Fibroblast of pulmonary artery (primary cell): Measurements from ENCODE around the gene CHST13.

Experiments used
- DNase-seq: peaks from one replicate; pipeline ENCODE4 v3.0.0-alpha.2; 2010; ENCODE audit warnings: low read depth
- H3K4me3 ChIP-seq: replicated peaks from 2 replicates; pipeline ENCODE4 v1.5.1; 2011; ENCODE audit warnings: low read depth, mild to moderate bottlenecking, control low read depth, low read length, moderate library complexity
- TF ChIP-seq, protein P1 (sequence below): IDR thresholded peaks from 2 replicates; pipeline ENCODE4 v1.5.1; 2011; ENCODE audit warnings: mild to moderate bottlenecking, control low read depth, low read length, inconsistent platforms; ENCODE audit errors: missing control alignments

Gene CHST13

DNA sequence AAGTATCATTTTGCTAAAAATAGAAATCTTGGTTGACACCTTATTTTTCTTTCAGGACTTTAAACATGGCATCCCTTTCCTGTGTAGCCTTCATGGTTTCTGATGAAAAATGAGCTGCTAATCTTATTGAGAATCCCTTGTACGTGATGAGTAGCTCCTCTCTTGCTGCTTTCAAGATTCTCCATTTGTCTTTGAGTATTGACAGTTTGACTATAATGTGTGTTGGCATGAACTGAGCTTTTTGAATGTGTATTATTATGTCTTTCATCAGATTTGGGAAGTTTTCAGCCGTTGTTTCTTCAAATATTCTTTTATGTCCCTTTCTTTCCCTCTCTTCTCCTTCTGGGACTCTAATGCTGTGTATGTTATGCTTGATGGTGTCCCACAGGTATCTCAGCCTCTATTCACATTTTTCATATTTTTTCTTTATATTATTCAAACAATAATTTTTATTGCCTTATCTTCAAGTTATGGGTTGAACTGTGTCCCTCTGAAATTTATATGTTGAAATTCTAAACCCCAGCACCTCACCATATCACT lies 38.9 kb downstream of the CHST13 start:
- DNase-seq: no peak
- TF ChIP-seq, protein P1, sequence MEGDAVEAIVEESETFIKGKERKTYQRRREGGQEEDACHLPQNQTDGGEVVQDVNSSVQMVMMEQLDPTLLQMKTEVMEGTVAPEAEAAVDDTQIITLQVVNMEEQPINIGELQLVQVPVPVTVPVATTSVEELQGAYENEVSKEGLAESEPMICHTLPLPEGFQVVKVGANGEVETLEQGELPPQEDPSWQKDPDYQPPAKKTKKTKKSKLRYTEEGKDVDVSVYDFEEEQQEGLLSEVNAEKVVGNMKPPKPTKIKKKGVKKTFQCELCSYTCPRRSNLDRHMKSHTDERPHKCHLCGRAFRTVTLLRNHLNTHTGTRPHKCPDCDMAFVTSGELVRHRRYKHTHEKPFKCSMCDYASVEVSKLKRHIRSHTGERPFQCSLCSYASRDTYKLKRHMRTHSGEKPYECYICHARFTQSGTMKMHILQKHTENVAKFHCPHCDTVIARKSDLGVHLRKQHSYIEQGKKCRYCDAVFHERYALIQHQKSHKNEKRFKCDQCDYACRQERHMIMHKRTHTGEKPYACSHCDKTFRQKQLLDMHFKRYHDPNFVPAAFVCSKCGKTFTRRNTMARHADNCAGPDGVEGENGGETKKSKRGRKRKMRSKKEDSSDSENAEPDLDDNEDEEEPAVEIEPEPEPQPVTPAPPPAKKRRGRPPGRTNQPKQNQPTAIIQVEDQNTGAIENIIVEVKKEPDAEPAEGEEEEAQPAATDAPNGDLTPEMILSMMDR: no peak
- no peak overlapping the region for H3K4me3 ChIP-seq

DNA sequence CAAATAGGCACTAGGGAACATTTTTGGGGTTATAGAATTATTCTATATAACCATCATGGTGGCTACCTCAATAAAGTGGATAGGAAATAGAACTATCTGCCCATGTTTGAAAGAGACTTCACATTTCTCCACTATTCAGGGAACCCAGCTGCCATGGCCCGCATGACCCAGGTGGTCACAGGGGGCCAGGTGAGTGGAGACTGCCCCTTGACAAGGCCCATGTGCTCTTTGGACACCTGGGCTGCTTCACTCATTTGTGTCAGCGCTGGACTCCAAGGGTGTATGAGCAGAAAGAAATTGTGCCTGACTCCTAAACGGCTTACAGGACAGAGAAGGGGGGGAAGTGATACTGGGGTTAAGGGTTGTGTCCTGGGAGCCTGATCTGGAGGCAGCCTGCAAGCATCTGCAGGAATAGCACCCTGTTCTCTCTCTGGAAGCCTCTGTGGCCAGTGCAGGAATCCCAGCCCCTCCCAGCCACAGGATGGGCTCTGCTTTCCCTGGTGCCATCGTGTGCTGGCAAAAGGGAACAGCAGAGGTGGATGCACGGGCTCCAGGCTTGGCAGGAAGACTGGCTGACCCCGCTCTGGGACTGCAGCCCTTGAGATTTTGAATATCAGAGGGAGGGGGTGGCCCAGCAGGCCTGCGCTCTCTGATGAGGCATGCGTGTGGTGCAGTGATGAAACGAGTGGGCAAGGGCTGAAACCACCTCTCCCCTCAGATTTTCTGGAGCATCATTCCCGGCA lies 43.9 kb downstream of the CHST13 start:
- no peak for DNase-seq
- H3K4me3 ChIP-seq: no peak overlapping the region
- TF ChIP-seq, protein P1: no peak

DNA sequence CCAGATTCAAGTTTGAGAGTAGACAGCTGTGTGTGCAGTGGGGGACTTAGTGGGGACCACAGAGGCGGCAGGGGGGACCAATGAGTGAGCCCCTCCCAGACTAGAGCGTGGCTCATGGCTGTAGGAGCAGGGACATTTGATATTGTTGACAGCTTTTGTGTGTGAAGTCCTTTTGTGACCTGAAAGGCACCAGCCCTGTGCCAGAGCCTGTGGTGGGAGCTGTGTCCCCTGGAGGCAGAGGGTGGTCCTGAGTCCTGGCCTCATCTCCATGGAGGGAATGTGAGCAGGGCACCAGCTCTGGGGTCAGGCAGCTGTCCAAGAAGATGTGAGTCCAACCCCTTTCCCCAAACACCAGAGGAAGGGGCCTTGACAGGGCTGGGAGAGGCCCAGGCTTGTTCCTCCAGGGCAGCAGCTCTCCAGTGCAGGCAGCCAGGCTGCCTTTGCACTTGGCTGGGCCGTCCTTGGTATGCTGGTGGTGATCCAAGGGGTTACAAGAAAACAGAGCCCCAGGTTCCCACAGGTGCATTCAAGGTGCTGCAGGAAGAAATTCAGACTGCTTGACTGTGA lies 44.9 kb downstream of the CHST13 start:
- TF ChIP-seq, protein P1: no peak
- DNase-seq: no peak
- H3K4me3 ChIP-seq: no peak overlapping the region

DNA sequence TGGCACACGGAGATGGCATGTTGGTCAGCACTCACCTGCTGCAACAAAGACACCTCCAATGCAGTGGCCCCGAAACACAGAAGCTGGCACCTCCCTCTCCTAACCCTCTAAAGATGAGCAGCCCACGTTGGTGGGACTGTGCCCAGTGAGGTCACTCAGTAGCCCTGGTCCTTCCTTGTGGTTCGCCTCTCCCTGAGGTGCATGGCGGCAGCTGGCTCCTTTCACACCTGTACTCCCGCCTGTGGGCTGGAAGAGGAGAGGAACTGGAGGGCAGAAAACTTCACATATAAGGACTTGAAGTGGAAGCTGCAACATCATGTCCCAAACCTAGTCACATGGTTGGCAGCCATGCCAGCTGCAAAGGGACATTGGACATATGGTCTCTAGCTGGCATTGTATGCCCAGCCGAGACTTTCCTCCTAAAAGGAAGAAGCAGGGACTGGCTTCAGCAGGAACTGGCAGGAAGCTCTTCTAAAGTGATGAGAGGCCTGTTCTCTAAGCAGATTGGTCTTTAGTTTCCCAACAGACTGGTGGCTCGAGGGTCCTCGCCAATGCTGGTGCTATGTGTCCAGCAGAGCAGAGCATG lies 45.5 kb downstream of the CHST13 start:
- H3K4me3 ChIP-seq: no peak overlapping the region
- TF ChIP-seq, protein P1: no peak
- no peak for DNase-seq

DNA sequence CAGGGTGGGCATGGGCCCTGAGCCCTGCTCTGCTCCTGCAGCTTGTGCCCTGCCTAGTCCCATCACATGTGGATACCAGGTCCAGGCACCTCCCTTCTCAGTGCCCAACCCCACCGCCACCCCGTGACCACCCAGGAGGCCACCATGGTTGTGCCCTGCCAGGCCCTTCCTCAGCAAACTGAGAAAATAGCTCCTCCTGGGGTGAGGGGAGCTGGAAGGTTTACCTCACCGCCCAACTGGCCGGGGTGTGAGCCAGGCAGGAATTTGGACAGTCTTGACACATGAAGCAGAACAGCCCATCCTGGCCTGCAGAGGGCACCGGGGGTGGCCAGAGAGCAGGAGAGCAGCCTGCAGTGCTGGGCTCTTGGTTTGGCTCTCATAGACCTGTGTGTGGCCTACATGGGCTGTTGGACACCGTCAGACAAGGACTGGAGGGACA lies 46.2 kb downstream of the CHST13 start:
- H3K4me3 ChIP-seq: no peak overlapping the region
- no peak for DNase-seq
- TF ChIP-seq, protein P1: no peak

DNA sequence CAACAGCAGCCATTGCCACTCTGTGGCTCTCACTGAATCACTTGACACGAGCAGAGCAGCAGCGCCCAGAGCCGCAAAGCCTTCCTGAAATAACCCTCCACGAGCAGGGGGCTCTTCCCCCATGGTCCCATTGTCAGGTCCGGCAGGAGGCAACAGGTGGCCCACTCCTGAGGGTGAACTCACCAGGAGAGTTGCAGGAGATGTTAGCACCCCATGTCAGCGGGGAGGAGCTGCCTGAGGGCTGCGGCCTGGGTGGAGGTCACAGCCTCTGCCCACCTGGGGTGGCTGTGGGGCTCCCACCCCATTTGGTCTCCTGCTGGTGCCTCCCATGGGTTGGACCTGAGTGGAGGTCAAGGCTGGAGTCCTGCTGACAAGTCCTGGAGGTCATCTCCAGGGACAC lies 47.1 kb downstream of the CHST13 start:
- TF ChIP-seq, protein P1: no peak
- no peak overlapping the region for H3K4me3 ChIP-seq
- DNase-seq: no peak
